AG10803 (cell line): Measurements from ENCODE around the gene PLEKHG3.

Source experiments
- DNase-seq: peaks from one replicate; pipeline ENCODE4 v3.0.0; 2010; ENCODE audit warnings: low read depth
- H3K4me3 ChIP-seq: 2 replicates; pipeline ENCODE4 v1.5.1; 2011; ENCODE audit warnings: mild to moderate bottlenecking, low read length, control low read depth
- CTCF ChIP-seq: conservative IDR thresholded peaks from 2 replicates; pipeline ENCODE4 v1.5.1; 2011; ENCODE audit warnings: mild to moderate bottlenecking, low read length, control low read depth, inconsistent platforms

Gene PLEKHG3

GRCh38 chr14:64792231-64792630 lies 88.0 kb downstream of the PLEKHG3 start:
- no peak for TF ChIP-seq CTCF
- H3K4me3 ChIP-seq: no peak overlapping the region
- no peak for DNase-seq

- no peak overlapping the region for H3K4me3 ChIP-seq
- no peak for DNase-seq
- TF ChIP-seq CTCF: no peak
These were observed 88.8 kb downstream of the PLEKHG3 start for GRCh38 chr14:64792871-64793560.

GRCh38 chr14:64795211-64795610 lies 91.0 kb downstream of the PLEKHG3 start:
- no peak overlapping the region for H3K4me3 ChIP-seq
- no peak for DNase-seq

GRCh38 chr14:64795921-64796320 lies 91.7 kb downstream of the PLEKHG3 start:
- no peak for TF ChIP-seq CTCF
- DNase-seq: no peak
- H3K4me3 ChIP-seq: no peak overlapping the region

More at GRCh38 chr14:64795211-64795610, 91.0 kb downstream of the PLEKHG3 start:
- TF ChIP-seq CTCF: no peak

- DNase-seq: no peak
- TF ChIP-seq CTCF: no peak
- H3K4me3 ChIP-seq: no peak overlapping the region
These were observed 92.1 kb downstream of the PLEKHG3 start for GRCh38 chr14:64796369-64796768.

GRCh38 chr14:64799555-64799954 lies 95.3 kb downstream of the PLEKHG3 start:
- DNase-seq: no peak
- no peak for TF ChIP-seq CTCF
- no peak overlapping the region for H3K4me3 ChIP-seq
